Measurements from ENCODE around the gene RBP5.

- TF ChIP-seq GATA3 (IDR thresholded peaks at IDR 0.05; ENCODE audit: low read depth, low read length): no peak
- TF ChIP-seq GATA2 (IDR thresholded peaks at IDR 0.05; ENCODE audit: low read depth, low read length): no peak
These were observed 33.1 kb upstream of the RBP5 start for GRCh38 chr12:7161811-7162210.

Measured in SH-SY5Y (cell line).